GM12872 (cell line): Measurements from ENCODE around the gene FNIP2.

Experiments
- CTCF ChIP-seq: IDR thresholded peaks from 3 replicates; pipeline ENCODE4 v1.5.1; 2011; ENCODE audit warnings: low read depth, mild to moderate bottlenecking, low read length, moderate library complexity; ENCODE audit not compliant: insufficient read depth

Gene FNIP2

GRCh38 chr4:158729716-158730559, 38.9 kb upstream of the FNIP2 start:
- TF ChIP-seq CTCF = peak; percentile 80

- TF ChIP-seq CTCF = no peak
Observed at GRCh38 chr4:158738866-158739265, 30.0 kb upstream of the FNIP2 start.

- TF ChIP-seq CTCF = no peak
Observed at GRCh38 chr4:158739600-158739999, 29.2 kb upstream of the FNIP2 start.

GRCh38 chr4:158741326-158742021, 27.4 kb upstream of the FNIP2 start:
- no peak for TF ChIP-seq CTCF

GRCh38 chr4:158750379-158750778, 18.4 kb upstream of the FNIP2 start:
- TF ChIP-seq CTCF = no peak

- no peak for TF ChIP-seq CTCF
Observed at GRCh38 chr4:158754385-158755180, 14.2 kb upstream of the FNIP2 start.

GRCh38 chr4:158756588-158756987, 12.2 kb upstream of the FNIP2 start:
- TF ChIP-seq CTCF = no peak
